CD8-positive, alpha-beta memory T cell (primary cell): ENCODE results near the gene BANK1. TPM values are rescaled to one million over a fixed set of nuclear protein-coding genes. Genes with fewer than 3 reads are reported as not detected.

Source experiments
- CTCF ChIA-PET: fragments of 350-600 bp; sonication (Branson Sonifier 250); formaldehyde crosslinking; loops from one replicate; lab custom pipeline; 2021; ENCODE audit warnings: antibody characterized with exemption; lab: Charles Lee
- POLR2A ChIA-PET: fragments of 350-600 bp; sonication (Branson Sonifier 250); formaldehyde crosslinking; loops from one replicate; lab custom pipeline; 2021; ENCODE audit warnings: antibody characterized with exemption; lab: Charles Lee
- DNase-seq, 5 donors: peaks; one replicate each; pipeline versions ENCODE4 v3.0.0 to v3.0.0-alpha.2; 2020 to 2022; ENCODE audit warnings: mixed read lengths in 1 of 5
- H3K27ac ChIP-seq: one replicate; pipeline ENCODE4 v1.7.0; 2013; ENCODE audit warnings: low read depth, mild to moderate bottlenecking, low read length, moderate library complexity
- H3K27me3 ChIP-seq: 2 replicates; pipeline ENCODE4 v1.7.0; 2013; ENCODE audit warnings: low read length, mild to moderate bottlenecking; ENCODE audit not compliant: insufficient read depth, poor library complexity, severe bottlenecking
- H3K36me3 ChIP-seq: 2 replicates; pipeline ENCODE4 v1.7.0; 2013; ENCODE audit warnings: mild to moderate bottlenecking, low read length, moderate library complexity; ENCODE audit not compliant: insufficient read depth
- H3K4me1 ChIP-seq: 2 replicates; pipeline ENCODE4 v1.7.0; 2013; ENCODE audit warnings: mild to moderate bottlenecking, low read length, moderate library complexity; ENCODE audit not compliant: insufficient read depth
- H3K4me3 ChIP-seq: 2 replicates; pipeline ENCODE4 v1.7.0; 2013; ENCODE audit warnings: mild to moderate bottlenecking, low read length
- H3K9me3 ChIP-seq: 2 replicates; pipeline ENCODE4 v1.7.0; 2013; ENCODE audit warnings: mild to moderate bottlenecking, low read length
- H3K27ac Mint-ChIP-seq, 8 donors: one replicate each; pipeline ENCODE4 v1.8.0; 2020 to 2021; ENCODE audit warnings: mixed read lengths in 8 of 8, mild to moderate bottlenecking in 6 of 8, inconsistent platforms in 3 of 8, moderate library complexity in 3 of 8
- H3K27me3 Mint-ChIP-seq, 2 donors: one replicate each; pipeline ENCODE4 v1.8.0; 2020 to 2021; ENCODE audit warnings: mixed read lengths in 2 of 2, mild to moderate bottlenecking in 1 of 2, moderate library complexity in 1 of 2
- H3K36me3 Mint-ChIP-seq, 3 donors: one replicate each; pipeline ENCODE4 v1.8.0; 2020 to 2021; ENCODE audit warnings: mixed read lengths in 3 of 3, inconsistent platforms in 1 of 3, mild to moderate bottlenecking in 1 of 3
- H3K4me1 Mint-ChIP-seq, 3 donors: one replicate each; pipeline ENCODE4 v1.8.0; 2020 to 2021; ENCODE audit warnings: mixed read lengths in 3 of 3, inconsistent platforms in 1 of 3, mild to moderate bottlenecking in 1 of 3
- H3K4me3 Mint-ChIP-seq, 7 donors: one replicate each; pipeline ENCODE4 v1.8.0; 2020 to 2021; ENCODE audit warnings: mixed read lengths in 7 of 7, mild to moderate bottlenecking in 6 of 7, moderate library complexity in 4 of 7, inconsistent platforms in 2 of 7
- H3K9me3 Mint-ChIP-seq, 5 donors: one replicate each; pipeline ENCODE4 v1.8.0; 2020 to 2022; ENCODE audit warnings: mixed read lengths in 5 of 5, mild to moderate bottlenecking in 3 of 5, moderate library complexity in 2 of 5, inconsistent platforms in 1 of 5
- polyA plus RNA-seq: library from polyadenylated mRNA; unstranded; fragments of 300-500 nt; fragmentation: Illumina TruSeq; gene quantifications from one replicate; pipeline ENCODE4 v1.2.3, GENCODE V29; 2021
- total RNA-seq, 2 experiments: library from RNA; stranded (reverse); gene quantifications; one replicate each; pipeline ENCODE4 v1.2.3, GENCODE V29; 2021

BANK1 gene
- total RNA-seq (not detected), polyA plus RNA-seq (0.74 TPM)

DNA sequence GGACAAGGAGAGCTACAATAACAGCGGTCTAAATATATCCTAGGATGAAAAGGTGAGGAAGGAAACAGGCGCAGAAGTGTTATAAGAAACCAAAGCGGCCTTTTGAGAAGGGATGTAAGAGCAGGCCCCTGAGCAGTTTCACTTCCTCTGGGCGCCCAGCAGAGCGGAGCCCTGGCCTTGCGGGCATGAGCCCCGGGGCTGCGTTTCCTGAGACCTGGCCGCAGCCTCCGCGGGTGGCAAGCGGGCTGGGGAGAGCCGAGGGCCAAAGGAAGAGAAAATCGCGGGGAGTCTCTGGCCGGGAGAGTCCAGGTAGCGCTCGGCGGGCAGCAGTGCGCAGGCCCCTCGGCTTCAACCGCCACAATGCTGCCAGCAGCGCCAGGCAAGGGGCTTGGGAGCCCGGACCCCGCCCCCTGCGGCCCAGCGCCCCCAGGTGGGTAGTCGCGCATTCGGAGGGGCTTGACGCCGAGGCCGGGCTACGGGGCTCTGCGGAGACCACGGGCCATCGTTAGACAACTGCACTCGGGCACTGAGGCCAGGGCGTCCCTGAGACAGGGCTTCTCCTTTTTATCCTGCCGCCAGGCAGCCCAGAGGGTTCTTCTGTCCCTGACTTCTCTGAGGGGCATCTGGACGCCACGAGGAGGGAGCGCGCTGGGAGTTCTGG, at the start of gene BANK1:
Gene BANK1, plus strand, starts transcription at position 210 of the 661 bp plus-strand sequence. Its CDS starts 151 bp downstream, at position 361.
- peaks cover 7% of the 10 kb centered on the region for H3K27me3 ChIP-seq
- Mint-ChIP-seq H3K9me3 (peaks cover 0 to 5% (median 2%) of the 10 kb centered on the region in 5 donors), H3K27me3 (peaks cover 7 to 52% of the 10 kb centered on the region in 2 donors), H3K4me3 (peak within 1 kb of the TSS; percentile 46 to 83 (median 76)), H3K4me1 (peaks cover 5 to 11% (median 6%) of the 10 kb centered on the region in 3 donors), H3K27ac (peak within 1 kb of the TSS in 3 of 8 donors; percentile 17 to 34 (median 30)), H3K36me3 (peaks cover 0 to 8% (median 0%) of the 10 kb centered on the region in 3 donors)
- H3K4me1 ChIP-seq, result no peaks in the 10 kb centered on the region
- H3K9me3 ChIP-seq, result no peaks in the 10 kb centered on the region
- H3K4me3 ChIP-seq, result peak within 1 kb of the TSS; percentile 5
- no peaks in the 10 kb centered on the region for H3K36me3 ChIP-seq
- peak in 3 of 5 donors; percentile 18 to 53 (median 35) for DNase-seq
- ChIA-PET CTCF (no interaction called here), POLR2A (no interaction called here)
- H3K27ac ChIP-seq, result no peak within 1 kb of the TSS

- no peak for DNase-seq
- ChIA-PET CTCF (no interaction called here), POLR2A (no interaction called here)
- H3K4me1 Mint-ChIP-seq, result no peaks in the 10 kb centered on the region
- H3K36me3 ChIP-seq, result no peaks in the 10 kb centered on the region
- no peaks in the 10 kb centered on the region for H3K36me3 Mint-ChIP-seq
- no peaks in the 10 kb centered on the region for H3K9me3 ChIP-seq
- H3K27me3 ChIP-seq, result no peaks in the 10 kb centered on the region
- no peak overlapping the region for H3K27ac ChIP-seq
- no peak overlapping the region for H3K27ac Mint-ChIP-seq
- H3K27me3 Mint-ChIP-seq, result peaks cover 2 to 9% of the 10 kb centered on the region in 2 donors
- H3K4me3 Mint-ChIP-seq, result no peak overlapping the region
- H3K9me3 Mint-ChIP-seq, result peaks cover 0 to 2% (median 0%) of the 10 kb centered on the region in 5 donors
- no peak overlapping the region for H3K4me3 ChIP-seq
- no peaks in the 10 kb centered on the region for H3K4me1 ChIP-seq
These were observed 36.8 kb upstream of the BANK1 start for GRCh38 chr4:101753721-101754120.

DNA sequence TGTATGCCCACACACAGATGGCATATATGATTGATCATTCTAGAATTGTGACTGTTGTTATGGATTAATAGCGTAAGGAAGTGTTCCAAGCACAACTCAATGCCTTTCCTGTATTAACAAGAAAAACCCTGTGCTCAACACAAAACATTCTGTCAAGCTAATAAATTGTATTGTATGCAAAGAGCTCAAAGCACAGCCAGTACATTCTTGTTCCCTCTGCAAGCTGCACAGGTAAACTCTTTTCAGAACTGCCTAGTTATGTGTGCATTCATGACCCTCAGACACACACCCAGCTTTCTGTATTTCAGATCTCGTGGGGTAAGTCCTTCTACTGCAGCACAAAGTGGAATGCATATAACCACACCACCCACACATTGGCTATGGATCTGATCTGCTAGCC, 34.3 kb upstream of the BANK1 start:
- ChIA-PET CTCF (no interaction called here), POLR2A (no interaction called here)
- Histone ChIP-seq H3K4me3 (no peak overlapping the region), H3K9me3 (no peaks in the 10 kb centered on the region), H3K36me3 (no peaks in the 10 kb centered on the region), H3K27me3 (no peaks in the 10 kb centered on the region), H3K4me1 (no peaks in the 10 kb centered on the region), H3K27ac (no peak overlapping the region)
- peaks cover 6 to 9% of the 10 kb centered on the region in 2 donors for H3K27me3 Mint-ChIP-seq
- H3K36me3 Mint-ChIP-seq, result peaks cover 0 to 1% (median 0%) of the 10 kb centered on the region in 3 donors
- DNase-seq, result no peak
- H3K27ac Mint-ChIP-seq, result no peak overlapping the region
- H3K9me3 Mint-ChIP-seq, result peaks cover 0 to 2% (median 0%) of the 10 kb centered on the region in 5 donors
- no peaks in the 10 kb centered on the region for H3K4me1 Mint-ChIP-seq
- H3K4me3 Mint-ChIP-seq, result no peak overlapping the region

- Mint-ChIP-seq H3K27ac (no peak overlapping the region), H3K4me1 (no peaks in the 10 kb centered on the region), H3K9me3 (no peaks in the 10 kb centered on the region), H3K36me3 (peaks cover 0 to 1% (median 0%) of the 10 kb centered on the region in 3 donors), H3K27me3 (peaks cover 0 to 8% of the 10 kb centered on the region in 2 donors), H3K4me3 (no peak overlapping the region)
- no peak overlapping the region for H3K27ac ChIP-seq
- H3K27me3 ChIP-seq, result no peaks in the 10 kb centered on the region
- no peaks in the 10 kb centered on the region for H3K4me1 ChIP-seq
- H3K36me3 ChIP-seq, result no peaks in the 10 kb centered on the region
- DNase-seq, result no peak
- ChIA-PET POLR2A (no interaction called here), CTCF (no interaction called here)
- H3K9me3 ChIP-seq, result no peaks in the 10 kb centered on the region
- H3K4me3 ChIP-seq, result no peak overlapping the region
These were observed 29.1 kb upstream of the BANK1 start for GRCh38 chr4:101761405-101761804.

- ChIA-PET CTCF (no interaction called here), POLR2A (no interaction called here)
- peaks cover 0 to 4% (median 0%) of the 10 kb centered on the region in 5 donors for H3K9me3 Mint-ChIP-seq
- no peak overlapping the region for H3K4me3 Mint-ChIP-seq
- DNase-seq, result no peak
- Histone ChIP-seq H3K27me3 (no peaks in the 10 kb centered on the region), H3K9me3 (no peaks in the 10 kb centered on the region), H3K36me3 (no peaks in the 10 kb centered on the region), H3K27ac (no peak overlapping the region), H3K4me1 (no peaks in the 10 kb centered on the region), H3K4me3 (no peak overlapping the region)
- H3K27ac Mint-ChIP-seq, result no peak overlapping the region
- H3K27me3 Mint-ChIP-seq, result peaks cover 2 to 8% of the 10 kb centered on the region in 2 donors
- H3K36me3 Mint-ChIP-seq, result peaks cover 0 to 1% (median 0%) of the 10 kb centered on the region in 3 donors
- H3K4me1 Mint-ChIP-seq, result no peaks in the 10 kb centered on the region
These were observed 28.5 kb upstream of the BANK1 start for GRCh38 chr4:101762025-101762424.

GRCh38 chr4:101762534-101762933, 28.0 kb upstream of the BANK1 start:
- CTCF ChIA-PET, result no interaction called here

GRCh38 chr4:101763576-101763975, 27.0 kb upstream of the BANK1 start:
- Histone ChIP-seq H3K4me3 (no peak overlapping the region), H3K27me3 (no peaks in the 10 kb centered on the region), H3K9me3 (no peaks in the 10 kb centered on the region), H3K4me1 (no peaks in the 10 kb centered on the region), H3K27ac (no peak overlapping the region), H3K36me3 (no peaks in the 10 kb centered on the region)
- no peak for DNase-seq
- H3K27me3 Mint-ChIP-seq, result peaks cover 10 to 13% of the 10 kb centered on the region in 2 donors
- H3K36me3 Mint-ChIP-seq, result peaks cover 0 to 1% (median 0%) of the 10 kb centered on the region in 3 donors
- no peaks in the 10 kb centered on the region for H3K4me1 Mint-ChIP-seq
- no peak overlapping the region for H3K27ac Mint-ChIP-seq
- peaks cover 0 to 9% (median 4%) of the 10 kb centered on the region in 5 donors for H3K9me3 Mint-ChIP-seq
- ChIA-PET POLR2A (no interaction called here), CTCF (no interaction called here)
- H3K4me3 Mint-ChIP-seq, result no peak overlapping the region

More at GRCh38 chr4:101762534-101762933, 28.0 kb upstream of the BANK1 start:
- H3K9me3 ChIP-seq, result no peaks in the 10 kb centered on the region
- Mint-ChIP-seq H3K9me3 (peaks cover 0 to 7% (median 0%) of the 10 kb centered on the region in 5 donors), H3K27me3 (peaks cover 5 to 10% of the 10 kb centered on the region in 2 donors), H3K27ac (no peak overlapping the region), H3K4me3 (no peak overlapping the region), H3K36me3 (peaks cover 0 to 1% (median 0%) of the 10 kb centered on the region in 3 donors), H3K4me1 (no peaks in the 10 kb centered on the region)
- no peaks in the 10 kb centered on the region for H3K4me1 ChIP-seq
- no peak overlapping the region for H3K27ac ChIP-seq
- no peaks in the 10 kb centered on the region for H3K36me3 ChIP-seq
- POLR2A ChIA-PET, result no interaction called here
- no peak for DNase-seq
- H3K4me3 ChIP-seq, result no peak overlapping the region
- no peaks in the 10 kb centered on the region for H3K27me3 ChIP-seq

- Histone ChIP-seq H3K4me1 (no peaks in the 10 kb centered on the region), H3K9me3 (no peaks in the 10 kb centered on the region), H3K27ac (no peak overlapping the region), H3K36me3 (no peaks in the 10 kb centered on the region), H3K4me3 (no peak overlapping the region), H3K27me3 (no peaks in the 10 kb centered on the region)
- DNase-seq, result no peak
- Mint-ChIP-seq H3K9me3 (peaks cover 7 to 18% (median 17%) of the 10 kb centered on the region in 5 donors), H3K27me3 (peaks cover 3 to 44% of the 10 kb centered on the region in 2 donors), H3K27ac (no peak overlapping the region), H3K4me1 (no peaks in the 10 kb centered on the region), H3K4me3 (no peak overlapping the region), H3K36me3 (no peaks in the 10 kb centered on the region)
- ChIA-PET CTCF (no interaction called here), POLR2A (no interaction called here)
These were observed 15.7 kb upstream of the BANK1 start for GRCh38 chr4:101774807-101775206.
